ENCODE results near the gene PARN. TPM values are rescaled to one million over a fixed set of nuclear protein-coding genes. Genes with fewer than 3 reads are reported as not detected.
"Not testable (repeated sequence)": the region's sequence is repeated elsewhere in the genome, so short reads cannot be mapped to it uniquely, and the experiment has no call there.

The PARN gene
- total RNA-seq, 4 donors from 2014 or later = 11.4 to 26.9 (median 20.7) TPM

GRCh38 chr16:14600164-14600563 is 29.9 kb downstream of the PARN start:
- Histone ChIP-seq H3K9me3 (no peaks in the 10 kb centered on the region), H3K36me3 (peaks cover 8 to 99% (median 26%) of the 10 kb centered on the region in 3 donors), H3K27me3 (no peaks in the 10 kb centered on the region), H3K27ac (no peak overlapping the region), H3K4me1 (no peaks in the 10 kb centered on the region), H3K4me3 (no peak overlapping the region)
- 51% methylated on average over 2 of the region's 2 CpGs for WGBS, 2 donors
- intact Hi-C loops (cut with DNase I) = no loop called here
- TF ChIP-seq CTCF (IDR thresholded peaks at IDR 0.05) = peak in 4 of 6 experiments; percentile 29 to 55 (median 46)
- no peak for TF ChIP-seq POLR2A (IDR thresholded peaks at IDR 0.05)
- no peak for DNase-seq

- Histone ChIP-seq H3K36me3 (peaks cover 4 to 100% (median 16%) of the 10 kb centered on the region in 3 donors), H3K4me3 (no peak overlapping the region), H3K4me1 (peaks cover 0 to 6% (median 0%) of the 10 kb centered on the region in 3 donors), H3K27ac (no peak overlapping the region), H3K9me3 (no peaks in the 10 kb centered on the region), H3K27me3 (no peaks in the 10 kb centered on the region)
- intact Hi-C loops (cut with DNase I) = no loop called here
- DNase-seq = no peak
- WGBS, 2 donors = 90 to 91% methylated on average over 3 of the region's 3 CpGs
- TF ChIP-seq POLR2A (IDR thresholded peaks at IDR 0.05) (no peak), CTCF (IDR thresholded peaks at IDR 0.05) (no peak)
Observed at GRCh38 chr16:14586637-14587305, 43.3 kb downstream of the PARN start.

- intact Hi-C loops (cut with DNase I) = no loop called here
- TF ChIP-seq POLR2A (IDR thresholded peaks at IDR 0.05) (no peak), CTCF (IDR thresholded peaks at IDR 0.05) (no peak)
- Histone ChIP-seq H3K27me3 (no peaks in the 10 kb centered on the region), H3K4me1 (peaks cover 0 to 6% (median 0%) of the 10 kb centered on the region in 3 donors), H3K27ac (no peak overlapping the region), H3K9me3 (no peaks in the 10 kb centered on the region), H3K36me3 (peaks cover 4 to 100% (median 13%) of the 10 kb centered on the region in 3 donors), H3K4me3 (no peak overlapping the region)
- WGBS, 2 donors = 90 to 91% methylated on average over 3 of the region's 3 CpGs
- no peak for DNase-seq
Observed at GRCh38 chr16:14585287-14585686, 44.8 kb downstream of the PARN start.

GRCh38 chr16:14580926-14581325 is 49.1 kb downstream of the PARN start:
- intact Hi-C loops (cut with DNase I); H3K4me3 ChIP-seq; H3K27ac ChIP-seq; H3K27me3 ChIP-seq; DNase-seq; H3K4me1 ChIP-seq; H3K9me3 ChIP-seq: not testable (repeated sequence)
- 67 to 73% methylated on average over 3 of the region's 3 CpGs for WGBS, 2 donors
- peaks cover 14 to 100% (median 16%) of the 10 kb centered on the region in 3 donors for H3K36me3 ChIP-seq

- no peak for TF ChIP-seq CTCF (IDR thresholded peaks at IDR 0.05)
- no peak for TF ChIP-seq POLR2A (IDR thresholded peaks at IDR 0.05)
- no peak for DNase-seq
- H3K4me3 ChIP-seq = no peak overlapping the region
- peaks cover 0 to 6% (median 0%) of the 10 kb centered on the region in 3 donors for H3K4me1 ChIP-seq
- H3K27me3 ChIP-seq = no peaks in the 10 kb centered on the region
- 75 to 86% methylated on average over 2 of the region's 2 CpGs for WGBS, 2 donors
- no peaks in the 10 kb centered on the region for H3K9me3 ChIP-seq
- peaks cover 14 to 100% (median 16%) of the 10 kb centered on the region in 3 donors for H3K36me3 ChIP-seq
- no peak overlapping the region for H3K27ac ChIP-seq
- intact Hi-C loops (cut with DNase I) = no loop called here
Observed at GRCh38 chr16:14579266-14579665, 50.8 kb downstream of the PARN start.
